Measurements from ENCODE around the gene BORA.
"Not testable (repeated sequence)": the region's sequence is repeated elsewhere in the genome, so short reads cannot be mapped to it uniquely, and the experiment has no call there.

BORA gene

GRCh38 chr13:72774019-72774418, 46.3 kb downstream of the BORA start:
- no peak for DNase-seq

- DNase-seq, result peak; percentile 96
These were observed 54.0 kb downstream of the BORA start, which contains the start of the genes DIS3 and PIBF1 for GRCh38 chr13:72781451-72782439. TSS of gene DIS3 (minus strand) at chr13:72781900. CDS start at chr13:72781832, 68 bp downstream. TSS of gene PIBF1 (plus strand) at chr13:72782133. CDS start at chr13:72783470, 1,337 bp downstream.

GRCh38 chr13:72782717-72783116, 55.0 kb downstream of the BORA start:
- no peak for DNase-seq

GRCh38 chr13:72784679-72785078, 57.0 kb downstream of the BORA start:
- not testable (repeated sequence) for DNase-seq

- DNase-seq, result no peak
These were observed 61.1 kb downstream of the BORA start for GRCh38 chr13:72788831-72789230.

GRCh38 chr13:72792640-72793039, 64.9 kb downstream of the BORA start:
- DNase-seq, result no peak

- DNase-seq, result no peak
These were observed 71.1 kb downstream of the BORA start for GRCh38 chr13:72798817-72799216.

GRCh38 chr13:72804301-72804700, 76.6 kb downstream of the BORA start:
- no peak for DNase-seq

All from activated T-cell treated with anti-CD3 and anti-CD28 coated beads, Interleukin-2, amount 50 U/mL, for 48 hours (primary cell).